Fibroblast of lung (primary cell): ENCODE data around the gene CLIC2. TPM values are rescaled to one million over a fixed set of nuclear protein-coding genes. Genes with fewer than 3 reads are reported as not detected.

Source experiments
- DNase-seq, 2 donors: peaks; one replicate each; pipeline versions ENCODE4 v3.0.0 to v3.0.0-alpha.2; 2010; ENCODE audit warnings: low read depth in 2 of 2
- H2AFZ ChIP-seq: 2 replicates; pipeline ENCODE4 v1.5.1; 2012; ENCODE audit warnings: low read length, control low read depth, inconsistent platforms
- H3K27ac ChIP-seq: 2 replicates; pipeline ENCODE4 v1.5.1; 2011; ENCODE audit warnings: low read length, control low read depth; ENCODE audit not compliant: insufficient read depth
- H3K27me3 ChIP-seq: 2 replicates; pipeline ENCODE4 v1.5.1; 2011; ENCODE audit warnings: mild to moderate bottlenecking, low read length; ENCODE audit not compliant: control insufficient read depth, insufficient read depth
- H3K36me3 ChIP-seq: 2 replicates; pipeline ENCODE4 v1.5.1; 2011; ENCODE audit warnings: low read length; ENCODE audit not compliant: control insufficient read depth, insufficient read depth
- H3K4me1 ChIP-seq: 2 replicates; pipeline ENCODE4 v1.5.1; 2011; ENCODE audit warnings: low read length; ENCODE audit not compliant: control insufficient read depth, insufficient read depth; ENCODE audit errors: extremely low read depth
- H3K4me2 ChIP-seq: 2 replicates; pipeline ENCODE4 v1.5.1; 2011; ENCODE audit warnings: low read length, control low read depth; ENCODE audit not compliant: insufficient read depth; ENCODE audit errors: extremely low read depth
- H3K4me3 ChIP-seq, 4 experiments: fragments of 200-600 bp in 1 of 4; sonication (generic) in 1 of 4; replicated peaks in 1 of 4; 2 replicates each; pipeline ENCODE4 v1.5.1; 2011 to 2016; ENCODE audit warnings: low read length in 4 of 4, low read depth in 3 of 4, mild to moderate bottlenecking in 3 of 4, control low read depth in 2 of 4, inconsistent platforms in 1 of 4, mixed read lengths in 1 of 4; ENCODE audit not compliant: insufficient read depth in 1 of 4; ENCODE audit errors: control extremely low read depth in 1 of 4
- H3K79me2 ChIP-seq: 2 replicates; pipeline ENCODE4 v1.5.1; 2012; ENCODE audit warnings: mild to moderate bottlenecking, low read length, inconsistent platforms; ENCODE audit not compliant: control insufficient read depth, insufficient read depth
- H3K9ac ChIP-seq: 2 replicates; pipeline ENCODE4 v1.5.1; 2011; ENCODE audit warnings: mild to moderate bottlenecking, low read length, control low read depth; ENCODE audit not compliant: insufficient read depth
- H3K9me3 ChIP-seq: 2 replicates; pipeline ENCODE4 v1.5.1; 2012; ENCODE audit warnings: low read depth, low read length; ENCODE audit not compliant: control insufficient read depth, insufficient read depth
- H4K20me1 ChIP-seq: 2 replicates; pipeline ENCODE4 v1.5.1; 2011; ENCODE audit warnings: low read length; ENCODE audit not compliant: control insufficient read depth, insufficient read depth; ENCODE audit errors: extremely low read depth
- CTCF ChIP-seq, 2 donors: IDR thresholded peaks in 1 of 2; conservative IDR thresholded peaks in 1 of 2; 1 replicate in 1 of 2; 2 replicates in 1 of 2; pipeline ENCODE4 v1.5.1; 2011 to 2012; ENCODE audit warnings: low read length in 2 of 2, control low read depth in 1 of 2, inconsistent platforms in 1 of 2, low read depth in 1 of 2, mild to moderate bottlenecking in 1 of 2
- EZH2 ChIP-seq: IDR thresholded peaks from 2 replicates; pipeline ENCODE4 v1.5.1; 2012; ENCODE audit warnings: low read length, control low read depth, mild to moderate bottlenecking; ENCODE audit errors: missing control alignments
- polyA plus RNA-seq, 2 donors: library from polyadenylated mRNA; depleted of rRNA in 1 of 2; stranded (reverse) in 1 of 2; unstranded in 1 of 2; fragments of >200 nt; gene quantifications; 2 replicates each; pipeline ENCODE4 v1.2.1, GENCODE V29; 2011 to 2012; ENCODE audit warnings: missing spikeins in 1 of 2
- total RNA-seq: library from RNA; depleted of rRNA; stranded (reverse); fragments of >200 nt; gene quantifications from 2 replicates; pipeline ENCODE4 v1.2.1, GENCODE V29; 2014

The CLIC2 gene
- total and polyA plus RNA-seq, 2 donors (not counting 1 experiment from before 2014, with no cell fraction given), result 3.3 to 11.7 TPM

GRCh38 chrX:155251391-155251790 lies 83.0 kb downstream of the CLIC2 start:
- Histone ChIP-seq H3K4me1 (no peaks in the 10 kb centered on the region), H3K4me3 (no peak overlapping the region), H3K9ac (no peak overlapping the region), H3K27ac (no peak overlapping the region), H3K79me2 (no peaks in the 10 kb centered on the region), H3K27me3 (no peaks in the 10 kb centered on the region), H3K9me3 (no peaks in the 10 kb centered on the region), H4K20me1 (no peaks in the 10 kb centered on the region), H2AFZ (no peak overlapping the region), H3K36me3 (no peaks in the 10 kb centered on the region), H3K4me2 (no peak overlapping the region)
- no peak for TF ChIP-seq CTCF (conservative IDR thresholded peaks at IDR 0.05 in 1 of 2, IDR thresholded peaks at IDR 0.05 in 1 of 2; ENCODE audit: low read depth in 1 of 2, low read length in 2 of 2)
- TF ChIP-seq EZH2, result no peak
- DNase-seq, result no peak

GRCh38 chrX:155247497-155247896 lies 86.9 kb downstream of the CLIC2 start:
- Histone ChIP-seq H3K9me3 (no peaks in the 10 kb centered on the region), H3K9ac (no peak overlapping the region), H3K27ac (no peak overlapping the region), H3K27me3 (no peaks in the 10 kb centered on the region), H2AFZ (no peak overlapping the region), H3K4me2 (no peak overlapping the region), H3K79me2 (no peaks in the 10 kb centered on the region), H4K20me1 (no peaks in the 10 kb centered on the region), H3K36me3 (no peaks in the 10 kb centered on the region), H3K4me3 (no peak overlapping the region), H3K4me1 (no peaks in the 10 kb centered on the region)
- DNase-seq, result no peak
- no peak for TF ChIP-seq CTCF (conservative IDR thresholded peaks at IDR 0.05 in 1 of 2, IDR thresholded peaks at IDR 0.05 in 1 of 2; ENCODE audit: low read depth in 1 of 2, low read length in 2 of 2)
- TF ChIP-seq EZH2, result no peak

- H3K9ac ChIP-seq, result no peak overlapping the region
- H3K36me3 ChIP-seq, result no peaks in the 10 kb centered on the region
- H3K9me3 ChIP-seq, result no peaks in the 10 kb centered on the region
- no peak overlapping the region for H3K4me3 ChIP-seq
- TF ChIP-seq CTCF (conservative IDR thresholded peaks at IDR 0.05 in 1 of 2, IDR thresholded peaks at IDR 0.05 in 1 of 2; ENCODE audit: low read depth in 1 of 2, low read length in 2 of 2) (no peak), EZH2 (no peak)
- no peaks in the 10 kb centered on the region for H4K20me1 ChIP-seq
- H3K27me3 ChIP-seq, result no peaks in the 10 kb centered on the region
- no peaks in the 10 kb centered on the region for H3K79me2 ChIP-seq
- DNase-seq, result no peak
- H2AFZ ChIP-seq, result no peak overlapping the region
- no peak overlapping the region for H3K4me2 ChIP-seq
- no peaks in the 10 kb centered on the region for H3K4me1 ChIP-seq
- H3K27ac ChIP-seq, result no peak overlapping the region
Observed at GRCh38 chrX:155246748-155247147, 87.7 kb downstream of the CLIC2 start.
